Stimulated activated CD8-positive, alpha-beta memory T cell treated with anti-CD3 and anti-CD28 coated beads, Interleukin-2, amount 100 ng/mL, for 48 hours (primary cell): Measurements from ENCODE around the gene NKG7.

Experiments used
- DNase-seq, 2 donors: peaks; one replicate each; pipeline ENCODE4 v3.0.0-alpha.2; 2020; ENCODE audit warnings: low read depth in 2 of 2

NKG7 gene

DNA sequence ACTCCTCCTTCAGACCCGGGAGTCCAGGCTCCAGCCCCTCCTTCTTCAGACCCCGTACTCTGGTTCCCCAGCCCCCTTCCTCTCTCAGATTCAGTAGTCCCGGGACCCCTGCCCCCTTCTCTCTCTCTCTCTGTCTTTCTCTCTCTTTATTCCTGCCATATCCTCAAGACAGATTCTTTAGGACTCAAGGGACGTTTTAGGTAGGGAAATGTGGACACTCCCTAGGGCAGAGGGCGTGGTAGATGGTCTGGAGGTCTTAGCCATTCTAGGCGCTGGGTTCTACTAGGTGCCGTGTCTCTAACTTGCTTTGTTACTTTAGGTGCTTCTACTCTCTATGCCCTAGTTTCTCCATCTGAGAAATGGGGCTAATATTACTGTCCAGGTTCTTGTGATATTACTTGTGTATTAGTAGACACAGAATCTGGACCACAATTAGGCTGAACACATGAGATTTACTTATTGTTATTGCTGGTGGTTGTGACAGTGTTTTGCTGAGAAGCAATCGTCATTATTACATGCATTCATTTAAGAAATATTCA lies 18.7 kb upstream of the NKG7 start:
- DNase-seq = no peak

- no peak for DNase-seq
These were observed 16.7 kb upstream of the NKG7 start for GRCh38 chr19:51389143-51389542.

GRCh38 chr19:51387924-51388389 lies 15.5 kb upstream of the NKG7 start, which contains the start of gene LIM2:
Gene LIM2 (minus strand): TSS chr19:51387974. CDS start chr19:51387443, 531 bp downstream.
- no peak for DNase-seq

GRCh38 chr19:51386882-51387520 lies 14.5 kb upstream of the NKG7 start:
- no peak for DNase-seq

GRCh38 chr19:51382004-51382403 lies 9.6 kb upstream of the NKG7 start:
- no peak for DNase-seq

- no peak for DNase-seq
These were observed 7.9 kb upstream of the NKG7 start for GRCh38 chr19:51380379-51380778.

GRCh38 chr19:51377422-51377821 lies 5.0 kb upstream of the NKG7 start:
- DNase-seq = no peak

- no peak for DNase-seq
These were observed 3.2 kb upstream of the NKG7 start for GRCh38 chr19:51375504-51376221.

- DNase-seq = no peak
These were observed 319 bp downstream of the NKG7 start for GRCh38 chr19:51372021-51372648.

DNA sequence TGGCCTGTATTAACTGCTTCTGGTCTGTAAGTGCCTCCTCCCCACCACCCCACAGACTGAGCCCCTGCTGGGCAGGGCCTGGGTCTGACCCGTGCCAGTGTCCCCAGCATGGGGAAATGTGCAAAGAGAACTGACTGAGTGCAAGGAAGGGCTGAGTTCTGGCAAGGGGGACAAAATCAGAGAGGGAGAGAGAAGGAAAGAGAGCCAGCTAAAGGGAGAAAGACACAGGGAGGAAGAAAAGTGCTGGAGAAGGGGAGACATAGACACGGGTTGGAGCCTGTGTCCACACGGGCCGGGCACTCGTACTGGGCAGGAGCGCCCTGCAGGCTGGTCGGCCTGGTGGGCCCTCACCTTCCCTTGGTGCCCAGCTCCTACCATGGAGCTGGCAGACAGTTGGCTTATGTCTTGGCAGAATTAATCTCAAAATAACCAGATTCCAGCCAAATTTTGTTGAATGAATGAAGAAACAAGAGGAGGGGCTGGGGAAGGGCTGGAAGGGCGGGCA lies 1.2 kb downstream of the NKG7 start:
- DNase-seq = no peak

DNA sequence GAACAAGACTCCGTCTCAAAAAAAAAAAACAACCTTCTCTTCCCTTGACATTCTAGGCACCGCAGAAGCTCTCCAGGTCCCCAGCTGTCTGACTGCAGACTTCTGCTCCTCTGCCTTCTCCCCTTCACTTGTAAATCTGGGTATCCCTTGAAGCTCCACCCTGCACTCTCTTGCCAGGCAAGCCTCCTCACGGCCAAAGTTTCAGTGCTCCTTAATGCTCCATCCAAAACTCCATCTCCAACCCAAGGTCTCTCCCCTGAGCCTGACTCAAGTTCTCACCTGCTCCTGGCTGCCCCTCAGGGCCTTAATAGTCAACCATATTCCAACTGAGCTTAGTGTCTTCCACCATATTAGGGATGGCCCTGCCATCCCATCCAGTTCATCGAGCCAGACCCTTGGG lies 2.2 kb downstream of the NKG7 start:
- DNase-seq = no peak

GRCh38 chr19:51368366-51369282 lies 3.8 kb downstream of the NKG7 start, which contains the start of gene CLDND2:
Gene CLDND2 (minus strand): TSS chr19:51369003. CDS start chr19:51368577, 426 bp downstream.
- DNase-seq = no peak

- DNase-seq = peak; percentile 98 to 99
These were observed 4.7 kb downstream of the NKG7 start for GRCh38 chr19:51367565-51368365.

DNA sequence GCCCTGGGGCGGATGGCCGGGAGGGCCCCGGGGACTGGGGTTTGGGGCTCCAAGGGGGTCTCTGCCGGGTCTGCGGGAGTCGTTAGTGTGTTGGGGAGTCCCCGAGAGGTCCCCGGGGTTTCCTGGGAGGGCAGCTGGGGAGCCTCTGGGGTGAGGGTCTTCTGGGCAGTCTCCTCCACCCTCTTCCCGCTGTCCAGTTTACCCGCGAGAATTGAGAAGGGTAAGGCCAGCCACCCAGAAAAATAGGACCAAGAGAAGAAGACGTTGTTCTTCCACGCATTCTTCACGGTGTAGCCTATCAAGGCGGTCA lies 5.2 kb downstream of the NKG7 start:
- DNase-seq = no peak

GRCh38 chr19:51366389-51367254 lies 5.8 kb downstream of the NKG7 start:
- peak; percentile 91 to 92 for DNase-seq

- no peak for DNase-seq
These were observed 6.5 kb downstream of the NKG7 start, which contains the start of gene ETFB for GRCh38 chr19:51365965-51366388. Gene ETFB (minus strand): TSS chr19:51366388. CDS start chr19:51366326, 62 bp downstream.

- no peak for DNase-seq
These were observed 7.1 kb downstream of the NKG7 start for GRCh38 chr19:51365211-51365964.
